Measurements from ENCODE around the gene TMC5. TPM values are rescaled to one million over a fixed set of nuclear protein-coding genes. Genes with fewer than 3 reads are reported as not detected.
"Not testable (repeated sequence)": the region's sequence is repeated elsewhere in the genome, so short reads cannot be mapped to it uniquely, and the experiment has no call there.

Gene TMC5
- total and polyA plus RNA-seq, 2 of the 13 experiments (the other 11 are each of a cell fraction or from before 2014, with no cell fraction given): 0.09 to 0.41 TPM

DNA sequence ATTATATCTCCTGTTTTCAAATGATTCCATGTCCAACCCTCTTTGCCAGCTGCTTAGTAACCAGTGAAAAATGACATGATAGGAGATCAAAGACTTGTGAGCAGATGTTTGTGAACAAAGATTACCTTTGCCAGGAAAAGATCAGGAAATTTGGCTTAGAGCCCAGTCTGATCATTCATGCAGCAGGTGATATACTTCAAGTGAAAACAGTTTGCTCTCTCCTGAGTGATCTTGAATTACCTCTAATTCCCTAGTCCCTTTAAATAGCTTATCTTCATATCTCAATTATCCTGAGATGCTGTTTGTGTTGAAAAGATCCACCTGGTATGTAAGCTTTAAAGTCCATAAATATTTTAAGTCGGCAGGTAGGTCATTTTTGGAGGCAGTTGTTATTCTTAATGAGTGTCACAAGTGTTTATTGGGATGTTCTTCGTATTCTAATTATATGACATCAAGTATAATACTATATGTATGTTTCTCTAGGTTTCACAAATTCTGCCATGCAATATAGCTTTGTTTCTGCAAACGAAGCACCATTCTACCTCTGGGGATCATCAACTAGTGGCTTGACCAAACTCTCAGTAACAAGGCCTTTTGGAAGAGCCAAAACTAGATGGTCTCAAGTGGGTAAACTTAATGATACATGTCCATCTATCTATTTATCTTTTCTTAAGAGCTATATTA, 124.6 kb downstream of the TMC5 start (continued):
- TF ChIP-seq, protein P1, sequence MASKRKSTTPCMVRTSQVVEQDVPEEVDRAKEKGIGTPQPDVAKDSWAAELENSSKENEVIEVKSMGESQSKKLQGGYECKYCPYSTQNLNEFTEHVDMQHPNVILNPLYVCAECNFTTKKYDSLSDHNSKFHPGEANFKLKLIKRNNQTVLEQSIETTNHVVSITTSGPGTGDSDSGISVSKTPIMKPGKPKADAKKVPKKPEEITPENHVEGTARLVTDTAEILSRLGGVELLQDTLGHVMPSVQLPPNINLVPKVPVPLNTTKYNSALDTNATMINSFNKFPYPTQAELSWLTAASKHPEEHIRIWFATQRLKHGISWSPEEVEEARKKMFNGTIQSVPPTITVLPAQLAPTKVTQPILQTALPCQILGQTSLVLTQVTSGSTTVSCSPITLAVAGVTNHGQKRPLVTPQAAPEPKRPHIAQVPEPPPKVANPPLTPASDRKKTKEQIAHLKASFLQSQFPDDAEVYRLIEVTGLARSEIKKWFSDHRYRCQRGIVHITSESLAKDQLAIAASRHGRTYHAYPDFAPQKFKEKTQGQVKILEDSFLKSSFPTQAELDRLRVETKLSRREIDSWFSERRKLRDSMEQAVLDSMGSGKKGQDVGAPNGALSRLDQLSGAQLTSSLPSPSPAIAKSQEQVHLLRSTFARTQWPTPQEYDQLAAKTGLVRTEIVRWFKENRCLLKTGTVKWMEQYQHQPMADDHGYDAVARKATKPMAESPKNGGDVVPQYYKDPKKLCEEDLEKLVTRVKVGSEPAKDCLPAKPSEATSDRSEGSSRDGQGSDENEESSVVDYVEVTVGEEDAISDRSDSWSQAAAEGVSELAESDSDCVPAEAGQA (IDR thresholded peaks at IDR 0.05; ENCODE audit: low read depth): no peak
- TF ChIP-seq, protein P1 (CRISPR knock-in tag; IDR thresholded peaks at IDR 0.05; ENCODE audit: borderline replicate concordance): peak; percentile 28; the same call in 1 of the 2 replicates
- peak; percentile 91 for TF ChIP-seq ZNF124 (CRISPR knock-in tag; IDR thresholded peaks at IDR 0.05)

DNA sequence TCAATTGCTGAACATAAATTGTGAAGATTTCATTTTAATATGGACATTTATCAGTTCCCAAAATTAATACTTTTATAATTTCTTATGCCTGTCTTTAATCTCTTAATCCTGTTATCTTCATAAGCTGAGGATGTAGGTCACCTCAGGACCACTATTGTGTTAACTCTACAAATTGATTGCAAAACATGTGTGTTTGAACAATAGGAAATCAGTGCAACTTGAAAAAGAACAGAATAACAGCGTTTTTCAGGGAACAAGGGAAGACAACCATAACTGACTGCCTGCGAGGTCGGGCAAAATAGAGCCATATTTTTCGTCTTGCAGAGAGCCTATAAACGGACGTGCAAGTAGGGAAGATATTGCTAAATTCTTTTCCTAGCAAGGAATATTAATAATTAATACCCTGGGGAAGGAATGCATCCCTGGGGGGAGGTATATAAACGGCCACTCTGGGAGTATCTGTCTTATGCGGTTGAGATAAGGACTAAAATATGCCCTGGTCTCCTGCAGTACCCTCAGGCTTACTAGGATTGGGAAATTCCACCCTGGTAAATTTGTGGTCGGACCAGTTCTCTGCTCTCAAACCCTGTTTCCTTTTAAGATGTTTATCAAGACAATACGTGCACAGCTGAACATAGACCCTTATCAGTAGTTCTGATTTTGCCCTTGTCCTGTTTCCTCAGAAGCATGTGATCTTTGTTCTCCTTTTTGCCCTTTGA, 125.8 kb downstream of the TMC5 start:
- POLR2A ChIA-PET: interaction anchor here (2.0 kb wide), 1 partner anchor 20 kb away, joined by 11 read pairs; the partner anchor contains the start of gene CCP110
- Histone ChIP-seq H3K36me3 (replicated peaks in 1 of 2; ENCODE audit: control insufficient read depth in 1 of 2, insufficient read depth in 2 of 2, low read length in 2 of 2) (peaks cover 1 to 16% of the 10 kb centered on the region in 2 experiments), H3K4me1 (ENCODE audit: insufficient read depth, low read length) (peaks cover 39% of the 10 kb centered on the region), H3K27ac (ENCODE audit: extremely low read length, insufficient read depth, low read length) (peak overlapping the region; percentile 8)
- DNase-seq (ENCODE audit: low spot score); H4K20me1 ChIP-seq (ENCODE audit: insufficient read depth, low read length); in situ Hi-C loops (cut with HindIII; ENCODE audit: extremely low pct_ligation_motif_present, low pct_unique_long_range_greater_than_20kb); H3K9ac ChIP-seq (ENCODE audit: insufficient read depth, low read depth, low read length); H3K79me2 ChIP-seq (ENCODE audit: insufficient read depth, low read length); H3K4me3 ChIP-seq (replicated peaks in 1 of 3; ENCODE audit: insufficient read depth in 1 of 3, low read depth in 2 of 3, low read length in 3 of 3); BruUV-seq (replicated peaks); CTCF ChIA-PET (ENCODE audit: low intra/inter-chr PET ratio, low total read pairs); H2AFZ ChIP-seq (ENCODE audit: low read length); H3K27me3 ChIP-seq (ENCODE audit: control insufficient read depth in 1 of 2, insufficient read depth in 2 of 2, low read length in 2 of 2); H3K9me3 ChIP-seq (ENCODE audit: low read length); intact Hi-C loops (cut with micrococcal nuclease; ENCODE audit: unreplicated experiment); ATAC-seq; FAIRE-seq; H3K4me2 ChIP-seq (ENCODE audit: low read depth, low read length); TF ChIP-seq SOX13 (IDR thresholded peaks at IDR 0.05): not testable (repeated sequence)
- WGBS (ENCODE audit: low lambda C conversion rate): 87% methylated on average over 10 of the region's 10 CpGs
- 0 out of 2 replicates have a peak, but pooled peaks have one; percentile 22 for TF ChIP-seq HDAC1 (CRISPR knock-in tag; IDR thresholded peaks at IDR 0.05)
- TF ChIP-seq MEIS2 (CRISPR knock-in tag; IDR thresholded peaks at IDR 0.05): 0 out of 2 replicates have a peak, but pooled peaks have one; percentile 22
- peak; percentile 28; the same call in 1 of the 2 replicates for TF ChIP-seq POGZ (CRISPR knock-in tag; IDR thresholded peaks at IDR 0.05)
- peak in 1 of 2 experiments; percentile 88; a peak in 2 of 4 replicates for TF ChIP-seq SOX13 (CRISPR knock-in tag; conservative IDR thresholded peaks at IDR 0.05 in 1 of 2, IDR thresholded peaks at IDR 0.05 in 1 of 2)
- peak; percentile 71 for TF ChIP-seq MED1 (CRISPR knock-in tag; IDR thresholded peaks at IDR 0.05)
- TF ChIP-seq, protein P2, sequence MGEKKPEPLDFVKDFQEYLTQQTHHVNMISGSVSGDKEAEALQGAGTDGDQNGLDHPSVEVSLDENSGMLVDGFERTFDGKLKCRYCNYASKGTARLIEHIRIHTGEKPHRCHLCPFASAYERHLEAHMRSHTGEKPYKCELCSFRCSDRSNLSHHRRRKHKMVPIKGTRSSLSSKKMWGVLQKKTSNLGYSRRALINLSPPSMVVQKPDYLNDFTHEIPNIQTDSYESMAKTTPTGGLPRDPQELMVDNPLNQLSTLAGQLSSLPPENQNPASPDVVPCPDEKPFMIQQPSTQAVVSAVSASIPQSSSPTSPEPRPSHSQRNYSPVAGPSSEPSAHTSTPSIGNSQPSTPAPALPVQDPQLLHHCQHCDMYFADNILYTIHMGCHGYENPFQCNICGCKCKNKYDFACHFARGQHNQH (CRISPR knock-in tag; IDR thresholded peaks at IDR 0.05): 0 out of 2 replicates have a peak, but pooled peaks have one; percentile 17
- 0 out of 2 replicates have a peak, but pooled peaks have one; percentile 52 for TF ChIP-seq ZNF33A (CRISPR knock-in tag; IDR thresholded peaks at IDR 0.05; ENCODE audit: borderline replicate concordance)
- TF ChIP-seq KDM1A (CRISPR knock-in tag; IDR thresholded peaks at IDR 0.05): peak; percentile 48; the same call in 1 of the 2 replicates
